SU-DHL-6 (cell line): ENCODE results near the gene MCTP1.

ENCODE experiments used
- H2AFZ ChIP-seq: fragments of 200-600 bp; sonication (generic); 2 replicates; pipeline ENCODE4 v1.6.1; 2014; ENCODE audit warnings: low read depth, mild to moderate bottlenecking, moderate library complexity, mixed read lengths, antibody characterized with exemption, low read length; ENCODE audit not compliant: severe bottlenecking
- H3F3A ChIP-seq: fragments of 200-600 bp; shearing (Covaris generic); 2 replicates; pipeline ENCODE4 v1.6.0; 2016; ENCODE audit warnings: antibody characterized with exemption, mild to moderate bottlenecking; ENCODE audit not compliant: insufficient read depth
- H3K27ac ChIP-seq: fragments of 200-600 bp; sonication (generic); 2 replicates; pipeline ENCODE4 v1.5.1; 2016; ENCODE audit warnings: low read depth, mild to moderate bottlenecking, low read length, moderate library complexity, mixed read lengths
- H3K27me3 ChIP-seq: fragments of 200-600 bp; sonication (generic), shearing (Covaris generic); 2 replicates; pipeline ENCODE4 v1.6.0; 2014; ENCODE audit warnings: mild to moderate bottlenecking, low read length
- H3K36me3 ChIP-seq: fragments of 200-600 bp; sonication (generic); 2 replicates; pipeline ENCODE4 v1.6.1; 2014; ENCODE audit warnings: mild to moderate bottlenecking, low read length, mixed read lengths
- H3K4me2 ChIP-seq: fragments of 300-600, 200-600 bp; shearing (Covaris generic), sonication (generic); 2 replicates; pipeline ENCODE4 v1.6.0; 2014; ENCODE audit warnings: low read length, low read depth, mild to moderate bottlenecking; ENCODE audit not compliant: poor library complexity, severe bottlenecking
- H3K4me3 ChIP-seq: fragments of 200-600 bp; sonication (generic); 2 replicates; pipeline ENCODE4 v1.5.1; 2014; ENCODE audit warnings: antibody characterized with exemption, low read length, mild to moderate bottlenecking, mixed read lengths; ENCODE audit not compliant: insufficient read depth, poor library complexity, severe bottlenecking
- H3K79me2 ChIP-seq: fragments of 200-600 bp; sonication (generic); 2 replicates; pipeline ENCODE4 v1.6.1; 2014; ENCODE audit warnings: mild to moderate bottlenecking, low read length, moderate library complexity; ENCODE audit not compliant: insufficient read depth
- H3K9ac ChIP-seq: fragments of 200-600 bp; sonication (generic); 2 replicates; pipeline ENCODE4 v1.7.0; 2014; ENCODE audit warnings: mild to moderate bottlenecking, low read length
- H3K9me2 ChIP-seq: fragments of 200-600 bp; sonication (generic); replicated peaks from 2 replicates; pipeline ENCODE4 v1.6.1; 2014; ENCODE audit warnings: low read length; ENCODE audit not compliant: insufficient read depth
- H3K9me3 ChIP-seq: fragments of 200-600 bp; sonication (generic); 2 replicates; pipeline ENCODE4 v1.6.1; 2014; ENCODE audit warnings: low read length, mixed read lengths; ENCODE audit not compliant: insufficient read depth
- H4K20me1 ChIP-seq: fragments of 200-600 bp; sonication (generic); 2 replicates; pipeline ENCODE4 v1.6.1; 2014; ENCODE audit warnings: low read depth, mild to moderate bottlenecking, antibody characterized with exemption, low read length, moderate library complexity, mixed read lengths
- EZH2phosphoT487 ChIP-seq: fragments of 200-600 bp; sonication (generic), shearing (Covaris generic); conservative IDR thresholded peaks from 2 replicates; pipeline ENCODE4 v1.6.1; 2018; ENCODE audit warnings: mild to moderate bottlenecking, antibody characterized with exemption, low read length, moderate library complexity, mixed read lengths
- TF ChIP-seq, protein P1 (sequence below): fragments of 200-600 bp; sonication (generic); IDR thresholded peaks from one replicate; pipeline ENCODE4 v1.5.1; 2017; ENCODE audit warnings: antibody characterized with exemption, mild to moderate bottlenecking, low read length, moderate library complexity; ENCODE audit not compliant: insufficient read depth, poor library complexity, severe bottlenecking

MCTP1 gene

DNA sequence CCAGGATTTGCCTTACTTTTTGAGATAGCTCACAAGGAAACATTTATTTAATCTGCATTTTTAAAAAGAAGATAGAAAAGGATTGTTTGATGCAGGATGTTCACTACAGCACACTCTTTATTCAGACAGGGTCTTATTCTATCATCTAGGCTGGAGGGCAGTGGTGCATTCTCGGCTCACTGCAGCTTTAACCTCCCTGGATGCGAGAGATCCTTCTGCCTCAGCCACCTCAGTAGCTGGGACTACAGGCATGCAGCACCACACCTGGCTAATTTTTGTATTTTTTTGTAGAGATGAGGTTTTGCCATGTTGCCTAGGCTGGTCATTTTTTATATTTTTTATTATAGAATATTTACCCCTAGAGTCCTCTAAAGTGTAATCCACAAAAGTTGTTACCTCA, 221.4 kb downstream of the MCTP1 start:
- TF ChIP-seq, protein P1, sequence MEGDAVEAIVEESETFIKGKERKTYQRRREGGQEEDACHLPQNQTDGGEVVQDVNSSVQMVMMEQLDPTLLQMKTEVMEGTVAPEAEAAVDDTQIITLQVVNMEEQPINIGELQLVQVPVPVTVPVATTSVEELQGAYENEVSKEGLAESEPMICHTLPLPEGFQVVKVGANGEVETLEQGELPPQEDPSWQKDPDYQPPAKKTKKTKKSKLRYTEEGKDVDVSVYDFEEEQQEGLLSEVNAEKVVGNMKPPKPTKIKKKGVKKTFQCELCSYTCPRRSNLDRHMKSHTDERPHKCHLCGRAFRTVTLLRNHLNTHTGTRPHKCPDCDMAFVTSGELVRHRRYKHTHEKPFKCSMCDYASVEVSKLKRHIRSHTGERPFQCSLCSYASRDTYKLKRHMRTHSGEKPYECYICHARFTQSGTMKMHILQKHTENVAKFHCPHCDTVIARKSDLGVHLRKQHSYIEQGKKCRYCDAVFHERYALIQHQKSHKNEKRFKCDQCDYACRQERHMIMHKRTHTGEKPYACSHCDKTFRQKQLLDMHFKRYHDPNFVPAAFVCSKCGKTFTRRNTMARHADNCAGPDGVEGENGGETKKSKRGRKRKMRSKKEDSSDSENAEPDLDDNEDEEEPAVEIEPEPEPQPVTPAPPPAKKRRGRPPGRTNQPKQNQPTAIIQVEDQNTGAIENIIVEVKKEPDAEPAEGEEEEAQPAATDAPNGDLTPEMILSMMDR: no peak
- TF ChIP-seq EZH2phosphoT487: no peak
- Histone ChIP-seq H3K79me2 (no peaks in the 10 kb centered on the region), H2AFZ (no peak overlapping the region), H3K27ac (no peak overlapping the region), H3F3A (no peaks in the 10 kb centered on the region), H3K36me3 (no peaks in the 10 kb centered on the region), H3K9me3 (no peaks in the 10 kb centered on the region), H3K9me2 (no peaks in the 10 kb centered on the region), H4K20me1 (no peaks in the 10 kb centered on the region), H3K27me3 (no peaks in the 10 kb centered on the region), H3K4me3 (no peak overlapping the region), H3K4me2 (no peak overlapping the region), H3K9ac (no peak overlapping the region)

- H3K9me3 ChIP-seq: no peaks in the 10 kb centered on the region
- H3K9me2 ChIP-seq: no peaks in the 10 kb centered on the region
- H3K79me2 ChIP-seq: no peaks in the 10 kb centered on the region
- no peaks in the 10 kb centered on the region for H3K36me3 ChIP-seq
- H2AFZ ChIP-seq: no peak overlapping the region
- H3K4me3 ChIP-seq: no peak overlapping the region
- H3K9ac ChIP-seq: no peak overlapping the region
- no peaks in the 10 kb centered on the region for H3F3A ChIP-seq
- TF ChIP-seq, protein P1: no peak
- TF ChIP-seq EZH2phosphoT487: no peak
- no peaks in the 10 kb centered on the region for H3K27me3 ChIP-seq
- H3K27ac ChIP-seq: no peak overlapping the region
- no peak overlapping the region for H3K4me2 ChIP-seq
- H4K20me1 ChIP-seq: no peaks in the 10 kb centered on the region
These were observed 224.8 kb downstream of the MCTP1 start for GRCh38 chr5:95060098-95060497.

DNA sequence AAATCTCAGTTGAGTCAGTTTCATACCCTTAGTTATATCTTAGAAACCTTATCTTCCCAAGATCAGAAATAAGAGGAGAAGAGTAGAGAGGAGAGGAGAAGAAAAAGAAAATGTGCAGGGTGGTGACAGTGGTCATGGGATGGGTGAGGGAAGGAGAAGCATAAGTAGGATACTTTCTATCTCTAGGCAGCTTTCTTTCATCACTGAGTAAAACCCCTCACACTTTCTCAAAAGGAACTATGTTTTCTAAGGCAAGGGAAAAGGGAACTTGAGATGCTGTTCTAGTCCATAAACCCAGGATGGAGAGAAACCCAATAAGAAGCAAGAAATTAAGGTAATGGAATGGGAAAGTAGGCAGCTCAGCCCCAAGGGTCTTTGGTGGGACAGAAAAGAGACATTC, 225.3 kb downstream of the MCTP1 start:
- H3K4me3 ChIP-seq: no peak overlapping the region
- H3K27ac ChIP-seq: no peak overlapping the region
- no peaks in the 10 kb centered on the region for H4K20me1 ChIP-seq
- TF ChIP-seq, protein P1: no peak
- no peak for TF ChIP-seq EZH2phosphoT487
- H3K4me2 ChIP-seq: no peak overlapping the region
- no peaks in the 10 kb centered on the region for H3K9me3 ChIP-seq
- H3F3A ChIP-seq: no peaks in the 10 kb centered on the region
- H3K9ac ChIP-seq: no peak overlapping the region
- H3K9me2 ChIP-seq: no peaks in the 10 kb centered on the region
- no peaks in the 10 kb centered on the region for H3K36me3 ChIP-seq
- H3K79me2 ChIP-seq: no peaks in the 10 kb centered on the region
- no peaks in the 10 kb centered on the region for H3K27me3 ChIP-seq
- H2AFZ ChIP-seq: no peak overlapping the region

DNA sequence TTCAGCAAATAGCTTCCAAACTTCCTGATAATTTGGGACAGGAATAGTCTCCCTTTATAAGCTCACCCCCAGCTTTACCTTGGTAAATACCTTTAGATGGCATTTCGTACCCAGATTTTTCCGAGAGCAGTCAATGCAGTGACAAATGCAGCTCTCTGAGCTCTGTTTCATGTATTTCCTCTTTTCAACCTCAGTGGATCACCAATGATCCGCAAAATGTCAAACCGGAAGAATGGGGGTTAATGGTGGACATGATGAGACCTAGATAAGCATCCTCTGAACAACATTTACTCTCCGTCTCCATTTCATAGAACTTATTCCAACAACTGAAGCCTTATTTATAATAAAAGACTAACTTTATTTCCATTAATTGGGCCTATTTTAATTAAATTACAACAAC, 227.3 kb downstream of the MCTP1 start:
- Histone ChIP-seq H3K9ac (no peak overlapping the region), H3K27ac (no peak overlapping the region), H3K27me3 (no peaks in the 10 kb centered on the region), H2AFZ (no peak overlapping the region), H4K20me1 (no peaks in the 10 kb centered on the region), H3K79me2 (no peaks in the 10 kb centered on the region), H3K4me2 (no peak overlapping the region), H3K4me3 (no peak overlapping the region), H3K9me2 (no peaks in the 10 kb centered on the region), H3K9me3 (no peaks in the 10 kb centered on the region), H3K36me3 (no peaks in the 10 kb centered on the region), H3F3A (no peaks in the 10 kb centered on the region)
- TF ChIP-seq EZH2phosphoT487: no peak
- TF ChIP-seq, protein P1: no peak
